ENCODE data around the gene LY86. TPM values are rescaled to one million over a fixed set of nuclear protein-coding genes. Genes with fewer than 3 reads are reported as not detected.

The LY86 gene
- total RNA-seq, 4 donors from 2014 or later, result 1.2 to 2.8 TPM; not detected in 2

- H3K9me3 ChIP-seq, result no peaks in the 10 kb centered on the region
- peaks cover 31 to 37% of the 10 kb centered on the region in 2 donors for H3K4me1 ChIP-seq
- peak overlapping the region in 2 of 3 donors; percentile 71 to 72 for H3K27ac ChIP-seq
- TF ChIP-seq CTCF (IDR thresholded peaks at IDR 0.05) (no peak), POLR2A (IDR thresholded peaks at IDR 0.05) (no peak)
- intact Hi-C loops (cut with DNase I), result loop anchor here (10.0 kb wide), 1 partner anchor 556 kb away; no protein-coding TSS in a partner anchor
- WGBS, 2 donors, result 61 to 67% methylated on average over 1 of the region's 1 CpG
- no peaks in the 10 kb centered on the region for H3K27me3 ChIP-seq
- H3K4me3 ChIP-seq (replicated peaks in 1 of 3), result no peak overlapping the region
- no peak for DNase-seq
- H3K36me3 ChIP-seq, result no peaks in the 10 kb centered on the region
Observed at GRCh38 chr6:6688951-6689350, 100.4 kb downstream of the LY86 start.

GRCh38 chr6:6689400-6690143, 101.1 kb downstream of the LY86 start:
- TF ChIP-seq POLR2A (IDR thresholded peaks at IDR 0.05) (no peak), CTCF (IDR thresholded peaks at IDR 0.05) (no peak)
- H3K9me3 ChIP-seq, result no peaks in the 10 kb centered on the region
- whole genome bisulfite sequencing, 2 donors, result 15 to 37% methylated on average over 2 of the region's 2 CpGs
- H3K4me3 ChIP-seq (replicated peaks in 1 of 3), result no peak overlapping the region
- peak overlapping the region; percentile 64 to 72 (median 71) for H3K27ac ChIP-seq
- H3K4me1 ChIP-seq, result peaks cover 31 to 43% of the 10 kb centered on the region in 2 donors
- H3K36me3 ChIP-seq, result no peaks in the 10 kb centered on the region
- H3K27me3 ChIP-seq, result no peaks in the 10 kb centered on the region
- intact Hi-C loops (cut with DNase I), result loop anchor here (10.0 kb wide), 1 partner anchor 555 kb away; no protein-coding TSS in a partner anchor
- DNase-seq, result no peak

- intact Hi-C loops (cut with DNase I), result no loop called here
- Histone ChIP-seq H3K4me1 (peaks cover 31 to 49% of the 10 kb centered on the region in 2 donors), H3K9me3 (no peaks in the 10 kb centered on the region), H3K4me3 (replicated peaks in 1 of 3) (no peak overlapping the region), H3K27me3 (no peaks in the 10 kb centered on the region), H3K36me3 (no peaks in the 10 kb centered on the region), H3K27ac (peak overlapping the region; percentile 64 to 72 (median 71))
- TF ChIP-seq POLR2A (IDR thresholded peaks at IDR 0.05) (no peak), CTCF (IDR thresholded peaks at IDR 0.05) (no peak)
- WGBS, 2 donors, result 79 to 90% methylated on average over 2 of the region's 2 CpGs
- DNase-seq, result no peak
Observed at GRCh38 chr6:6690144-6690483, 101.6 kb downstream of the LY86 start.

- no peak overlapping the region for H3K4me3 ChIP-seq (replicated peaks in 1 of 3)
- DNase-seq, result no peak
- intact Hi-C loops (cut with DNase I), result no loop called here
- no peaks in the 10 kb centered on the region for H3K36me3 ChIP-seq
- no peaks in the 10 kb centered on the region for H3K9me3 ChIP-seq
- no peaks in the 10 kb centered on the region for H3K27me3 ChIP-seq
- H3K4me1 ChIP-seq, result peaks cover 20 to 52% of the 10 kb centered on the region in 2 donors
- WGBS, 2 donors, result 74 to 82% methylated on average over 6 of the region's 6 CpGs
- H3K27ac ChIP-seq, result peak overlapping the region in 1 of 3 donors; percentile 70
- TF ChIP-seq POLR2A (IDR thresholded peaks at IDR 0.05) (no peak), CTCF (IDR thresholded peaks at IDR 0.05) (no peak)
Observed at GRCh38 chr6:6694368-6694780, 105.9 kb downstream of the LY86 start.

Measured in thyroid gland (tissue), 4 donors.